Vagina (tissue), 2 donors: Measurements from ENCODE around the gene KCTD11.

ENCODE experiments used
- CTCF ChIP-seq, 3 experiments: fragments of 450-650 bp in 2 of 3; fragments of 200-600 bp in 1 of 3; sonication (generic) in 1 of 3; IDR thresholded peaks; one replicate each; pipeline ENCODE4 v1.5.1; 2017 to 2019; ENCODE audit warnings: antibody characterized with exemption in 3 of 3, mild to moderate bottlenecking in 2 of 3, moderate library complexity in 2 of 3
- POLR2A ChIP-seq, 2 donors: fragments of 450-650 bp; IDR thresholded peaks; one replicate each; pipeline ENCODE4 v1.6.1; 2017; ENCODE audit warnings: antibody characterized with exemption in 2 of 2, mild to moderate bottlenecking in 2 of 2, moderate library complexity in 2 of 2
- POLR2AphosphoS5 ChIP-seq, 2 donors: sonication (generic); formaldehyde crosslinking; IDR thresholded peaks; one replicate each; pipeline ENCODE4 v1.9.0; 2017; ENCODE audit warnings: antibody characterized with exemption in 2 of 2, mild to moderate bottlenecking in 2 of 2, low read depth in 1 of 2; ENCODE audit not compliant: insufficient read depth in 1 of 2

GRCh38 chr17:7384489-7385081 is 32.6 kb downstream of the KCTD11 start:
- TF ChIP-seq CTCF (IDR thresholded peaks at IDR 0.05) (no peak), POLR2A (IDR thresholded peaks at IDR 0.05) (no peak), POLR2AphosphoS5 (IDR thresholded peaks at IDR 0.05; ENCODE audit: insufficient read depth in 1 of 2, low read depth in 1 of 2) (no peak)
